Caco-2 (cell line): ENCODE results near the gene NSDHL. TPM values are rescaled to one million over a fixed set of nuclear protein-coding genes. Genes with fewer than 3 reads are reported as not detected.
"Not testable (repeated sequence)": the region's sequence is repeated elsewhere in the genome, so short reads cannot be mapped to it uniquely, and the experiment has no call there.

ENCODE experiments used
- BruUV-seq: library from RNA; stranded (reverse); fragments of 400-500 nt; replicated peaks from 2 replicates; lab custom pipeline; 2021; lab: Mats Ljungman, UMichigan
- CTCF ChIA-PET: fragments of 300-600 bp; sonication (Branson Sonifier 250); formaldehyde crosslinking; loops from one replicate; lab custom pipeline; 2022; ENCODE audit warnings: antibody characterized with exemption; lab: Charles Lee
- POLR2A ChIA-PET: fragments of 300-600 bp; sonication (Branson Sonifier 250); formaldehyde crosslinking; loops from one replicate; lab custom pipeline; 2022; ENCODE audit warnings: antibody characterized with exemption; lab: Charles Lee
- DNase-seq, 2 experiments: peaks; one replicate each; pipeline versions ENCODE4 v3.0.0 to v3.0.0-alpha.2; 2020 to 2022
- H3K27me3 ChIP-seq: replicated peaks from 2 replicates; pipeline ENCODE4 v1.6.0; 2011; ENCODE audit warnings: low read length; ENCODE audit not compliant: control insufficient read depth, insufficient read depth
- H3K36me3 ChIP-seq: 2 replicates; pipeline ENCODE4 v1.5.1; 2011; ENCODE audit warnings: low read length; ENCODE audit not compliant: control insufficient read depth, insufficient read depth
- H3K4me1 ChIP-seq: fragments of 250-450 bp; sonication (Bioruptor Pico); 2 replicates; pipeline ENCODE4 v1.5.1; 2020; ENCODE audit warnings: mild to moderate bottlenecking
- H3K4me3 ChIP-seq: 2 replicates; pipeline ENCODE4 v1.5.1; 2011; ENCODE audit warnings: low read depth, mild to moderate bottlenecking, control low read depth, low read length
- H3K9me3 ChIP-seq: fragments of 250-450 bp; sonication (Bioruptor Pico); 2 replicates; pipeline ENCODE4 v1.5.1; 2020; ENCODE audit warnings: mild to moderate bottlenecking, moderate library complexity
- H3K27ac Mint-ChIP-seq: one replicate; pipeline ENCODE4 v1.8.0; 2022; ENCODE audit warnings: mixed read lengths; ENCODE audit not compliant: unreplicated experiment
- H3K27me3 Mint-ChIP-seq: one replicate; pipeline ENCODE4 v1.8.0; 2022; ENCODE audit warnings: mixed read lengths; ENCODE audit not compliant: insufficient read depth, unreplicated experiment
- H3K36me3 Mint-ChIP-seq: one replicate; pipeline ENCODE4 v1.8.0; 2022; ENCODE audit warnings: mild to moderate bottlenecking, mixed read lengths; ENCODE audit not compliant: insufficient read depth, unreplicated experiment
- H3K4me1 Mint-ChIP-seq: one replicate; pipeline ENCODE4 v1.8.0; 2022; ENCODE audit warnings: low read depth, mixed read lengths; ENCODE audit not compliant: unreplicated experiment
- H3K4me3 Mint-ChIP-seq: one replicate; pipeline ENCODE4 v1.8.0; 2022; ENCODE audit warnings: mild to moderate bottlenecking, moderate library complexity, mixed read lengths; ENCODE audit not compliant: unreplicated experiment
- H3K9me3 Mint-ChIP-seq: one replicate; pipeline ENCODE4 v1.8.0; 2022; ENCODE audit warnings: mixed read lengths; ENCODE audit not compliant: unreplicated experiment
- intact Hi-C: fragments of 100-400 bp; cut with micrococcal nuclease; formaldehyde crosslinking; loops from one replicate; pipeline ENCODE4 v1.10.0; 2022; ENCODE audit not compliant: unreplicated experiment
- total RNA-seq: library from RNA; stranded (reverse); gene quantifications from 2 replicates; pipeline ENCODE4 v1.2.3, GENCODE V29; 2022
- TF ChIP-seq, protein P1 (sequence below), 2 experiments: fragments of 200-600 bp in 1 of 2; IDR thresholded peaks; 1 replicate in 1 of 2; 2 replicates in 1 of 2; pipeline versions ENCODE4 v1.5.1 to v1.8.0; 2011 to 2022; ENCODE audit warnings: antibody characterized with exemption in 1 of 2, control low read depth in 1 of 2, inconsistent platforms in 1 of 2, low read depth in 1 of 2, low read length in 1 of 2, mild to moderate bottlenecking in 1 of 2, moderate library complexity in 1 of 2; ENCODE audit not compliant: insufficient read depth in 1 of 2, severe bottlenecking in 1 of 2, unreplicated experiment in 1 of 2

NSDHL gene
- total RNA-seq, 1 experiment from 2014 or later, result 34.9 TPM

GRCh38 chrX:152907084-152907651 lies 76.3 kb downstream of the NSDHL start:
- Mint-ChIP-seq H3K27ac (no peak overlapping the region), H3K4me1 (no peaks in the 10 kb centered on the region), H3K27me3 (no peaks in the 10 kb centered on the region), H3K4me3 (no peak overlapping the region), H3K36me3 (no peaks in the 10 kb centered on the region), H3K9me3 (no peaks in the 10 kb centered on the region)
- no peak for DNase-seq
- Histone ChIP-seq H3K4me3 (no peak overlapping the region), H3K4me1 (no peaks in the 10 kb centered on the region), H3K36me3 (no peaks in the 10 kb centered on the region), H3K27me3 (no peaks in the 10 kb centered on the region), H3K9me3 (no peaks in the 10 kb centered on the region)
- ChIA-PET CTCF (no interaction called here), POLR2A (no interaction called here)
- intact Hi-C loops, result no loop called here
- TF ChIP-seq, protein P1, sequence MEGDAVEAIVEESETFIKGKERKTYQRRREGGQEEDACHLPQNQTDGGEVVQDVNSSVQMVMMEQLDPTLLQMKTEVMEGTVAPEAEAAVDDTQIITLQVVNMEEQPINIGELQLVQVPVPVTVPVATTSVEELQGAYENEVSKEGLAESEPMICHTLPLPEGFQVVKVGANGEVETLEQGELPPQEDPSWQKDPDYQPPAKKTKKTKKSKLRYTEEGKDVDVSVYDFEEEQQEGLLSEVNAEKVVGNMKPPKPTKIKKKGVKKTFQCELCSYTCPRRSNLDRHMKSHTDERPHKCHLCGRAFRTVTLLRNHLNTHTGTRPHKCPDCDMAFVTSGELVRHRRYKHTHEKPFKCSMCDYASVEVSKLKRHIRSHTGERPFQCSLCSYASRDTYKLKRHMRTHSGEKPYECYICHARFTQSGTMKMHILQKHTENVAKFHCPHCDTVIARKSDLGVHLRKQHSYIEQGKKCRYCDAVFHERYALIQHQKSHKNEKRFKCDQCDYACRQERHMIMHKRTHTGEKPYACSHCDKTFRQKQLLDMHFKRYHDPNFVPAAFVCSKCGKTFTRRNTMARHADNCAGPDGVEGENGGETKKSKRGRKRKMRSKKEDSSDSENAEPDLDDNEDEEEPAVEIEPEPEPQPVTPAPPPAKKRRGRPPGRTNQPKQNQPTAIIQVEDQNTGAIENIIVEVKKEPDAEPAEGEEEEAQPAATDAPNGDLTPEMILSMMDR (IDR thresholded peaks at IDR 0.05; ENCODE audit: insufficient read depth in 1 of 2, low read depth in 1 of 2, low read length in 1 of 2, severe bottlenecking in 1 of 2, unreplicated experiment in 1 of 2), result no peak
- BruUV-seq, result no TSS peak

- H3K4me1 Mint-ChIP-seq, result no peaks in the 10 kb centered on the region
- no peak overlapping the region for H3K27ac Mint-ChIP-seq
- DNase-seq, result no peak
- H3K4me3 Mint-ChIP-seq, result no peak overlapping the region
- H3K27me3 Mint-ChIP-seq, result no peaks in the 10 kb centered on the region
- ChIA-PET CTCF (no interaction called here), POLR2A (no interaction called here)
- intact Hi-C loops, result no loop called here
- no peaks in the 10 kb centered on the region for H3K27me3 ChIP-seq
- TF ChIP-seq, protein P1 (IDR thresholded peaks at IDR 0.05; ENCODE audit: insufficient read depth in 1 of 2, low read depth in 1 of 2, low read length in 1 of 2, severe bottlenecking in 1 of 2, unreplicated experiment in 1 of 2), result no peak
- BruUV-seq, result no TSS peak
- no peaks in the 10 kb centered on the region for H3K9me3 Mint-ChIP-seq
- no peaks in the 10 kb centered on the region for H3K9me3 ChIP-seq
- no peaks in the 10 kb centered on the region for H3K36me3 Mint-ChIP-seq
- H3K36me3 ChIP-seq, result no peaks in the 10 kb centered on the region
- no peak overlapping the region for H3K4me3 ChIP-seq
- H3K4me1 ChIP-seq, result no peaks in the 10 kb centered on the region
These were observed 77.6 kb downstream of the NSDHL start for GRCh38 chrX:152908486-152908885.

DNA sequence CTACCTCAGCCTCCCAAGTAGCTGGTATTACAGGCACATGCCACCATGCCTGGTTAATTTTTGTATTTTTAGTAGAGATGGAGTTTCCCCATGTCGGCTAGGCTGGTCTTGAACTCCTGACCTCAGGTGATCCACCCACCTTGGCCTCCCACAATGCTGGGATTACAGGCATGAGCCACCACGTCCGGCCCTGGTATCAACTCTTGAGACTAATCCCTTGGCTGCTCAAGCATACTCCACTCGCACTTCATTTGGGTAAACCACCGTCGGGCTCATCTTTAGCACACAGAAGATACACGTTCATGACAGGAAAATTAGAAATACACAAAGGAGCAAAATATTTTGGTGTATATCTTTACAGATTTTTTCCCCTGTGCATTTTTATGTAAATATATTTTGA lies 79.2 kb downstream of the NSDHL start:
- H3K4me3 Mint-ChIP-seq, H3K27me3 Mint-ChIP-seq, H3K36me3 ChIP-seq, H3K4me1 ChIP-seq, H3K27ac Mint-ChIP-seq, H3K9me3 Mint-ChIP-seq, H3K9me3 ChIP-seq, intact Hi-C loops, H3K4me1 Mint-ChIP-seq, BruUV-seq, H3K36me3 Mint-ChIP-seq, H3K27me3 ChIP-seq, POLR2A ChIA-PET, H3K4me3 ChIP-seq, DNase-seq: not testable (repeated sequence)
- CTCF ChIA-PET, result interaction anchor here (0.7 kb wide), 1 partner anchor 1171 kb away, joined by 3 read pairs; no protein-coding TSS in a partner anchor
